SK-N-SH treated with all-trans-retinoic acid at 6 μM for 48 hours (cell line): ENCODE results near the gene INO80B.

Experiments used
- ATAC-seq: fragments of 200-7000 bp; cut with Tn5 transposase; 3 replicates; pipeline ENCODE4 v1.9.1; 2020; ENCODE audit warnings: mild to moderate bottlenecking, moderate library complexity
- ARNTL ChIP-seq: fragments of 450-650 bp; formaldehyde crosslinking; IDR thresholded peaks from 2 replicates; pipeline ENCODE4 v1.5.0; 2020; ENCODE audit warnings: low read depth, mild to moderate bottlenecking, moderate library complexity, borderline replicate concordance
- BACH2 ChIP-seq: fragments of 250-450 bp; sonication (Bioruptor Pico); IDR thresholded peaks from 2 replicates; pipeline ENCODE4 v1.9.0; 2021; ENCODE audit warnings: mild to moderate bottlenecking, borderline replicate concordance
- CREB5 ChIP-seq: fragments of 250-450 bp; sonication (Bioruptor Pico); IDR thresholded peaks from 2 replicates; pipeline ENCODE4 v1.5.1; 2020; ENCODE audit warnings: low read depth, mild to moderate bottlenecking, moderate library complexity
- CSDC2 ChIP-seq: fragments of 250-450 bp; sonication (Bioruptor Pico); IDR thresholded peaks from 2 replicates; pipeline ENCODE4 v1.5.0; 2020; ENCODE audit warnings: mild to moderate bottlenecking, moderate library complexity
- CSRNP3 ChIP-seq: fragments of 250-450 bp; sonication (Bioruptor Pico); IDR thresholded peaks from 2 replicates; pipeline ENCODE4 v1.5.1; 2021; ENCODE audit warnings: mild to moderate bottlenecking, moderate library complexity
- GLIS3 ChIP-seq: fragments of 250-450 bp; sonication (Bioruptor Pico); IDR thresholded peaks from 2 replicates; pipeline ENCODE4 v1.5.0; 2020; ENCODE audit warnings: mild to moderate bottlenecking, moderate library complexity
- ISL1 ChIP-seq: fragments of 250-450 bp; sonication (Bioruptor Pico); IDR thresholded peaks from 2 replicates; pipeline ENCODE4 v2.1.2; 2022; ENCODE audit warnings: mild to moderate bottlenecking, moderate library complexity
- OSR1 ChIP-seq: fragments of 250-450 bp; sonication (Bioruptor Pico); IDR thresholded peaks from 2 replicates; pipeline ENCODE4 v1.8.0; 2022; ENCODE audit warnings: moderate library complexity, mild to moderate bottlenecking, inconsistent platforms
- PATZ1 ChIP-seq: fragments of 250-450 bp; sonication (Bioruptor Pico); IDR thresholded peaks from 2 replicates; pipeline ENCODE4 v1.8.0; 2020; ENCODE audit warnings: mild to moderate bottlenecking, moderate library complexity, borderline replicate concordance
- POU6F1 ChIP-seq: fragments of 250-450 bp; sonication (Bioruptor Pico); IDR thresholded peaks from 2 replicates; pipeline ENCODE4 v1.8.0; 2021; ENCODE audit warnings: low read depth, mild to moderate bottlenecking, moderate library complexity, borderline replicate concordance
- RARB ChIP-seq: fragments of 250-450 bp; sonication (Bioruptor Pico); IDR thresholded peaks from 2 replicates; pipeline ENCODE4 v1.8.0; 2021; ENCODE audit warnings: mild to moderate bottlenecking, moderate library complexity
- SNAI2 ChIP-seq: fragments of 250-450 bp; sonication (Bioruptor Pico); IDR thresholded peaks from 2 replicates; pipeline ENCODE4 v1.5.0; 2020; ENCODE audit warnings: mild to moderate bottlenecking, moderate library complexity
- TCF4 ChIP-seq: fragments of 250-450 bp; sonication (Bioruptor Pico); IDR thresholded peaks from 2 replicates; pipeline ENCODE4 v1.8.0; 2021; ENCODE audit warnings: mild to moderate bottlenecking, moderate library complexity, borderline replicate concordance
- TOX ChIP-seq: fragments of 250-450 bp; sonication (Bioruptor Pico); IDR thresholded peaks from 2 replicates; pipeline ENCODE4 v1.8.0; 2021; ENCODE audit warnings: mild to moderate bottlenecking, moderate library complexity, borderline replicate concordance
- ZC3H10 ChIP-seq: fragments of 250-450 bp; sonication (Bioruptor Pico); IDR thresholded peaks from 2 replicates; pipeline ENCODE4 v1.5.1; 2021; ENCODE audit warnings: mild to moderate bottlenecking, moderate library complexity
- ZFP3 ChIP-seq: fragments of 250-450 bp; sonication (Bioruptor Pico); IDR thresholded peaks from 2 replicates; pipeline ENCODE4 v1.5.0; 2020; ENCODE audit warnings: mild to moderate bottlenecking, moderate library complexity
- ZFP30 ChIP-seq: fragments of 450-650 bp; formaldehyde crosslinking; IDR thresholded peaks from 2 replicates; pipeline ENCODE4 v1.5.0; 2022; ENCODE audit warnings: mild to moderate bottlenecking, moderate library complexity
- ZNF8 ChIP-seq: fragments of 450-650 bp; formaldehyde crosslinking; IDR thresholded peaks from 2 replicates; pipeline ENCODE4 v1.5.0; 2020; ENCODE audit warnings: mild to moderate bottlenecking, moderate library complexity

The INO80B gene

GRCh38 chr2:74425523-74425922 is 29.4 kb upstream of the INO80B start (continued):
- no peak for TF ChIP-seq TOX (CRISPR knock-in tag)
- TF ChIP-seq, all 23 proteins: peak for 0

GRCh38 chr2:74426181-74426758 is 28.6 kb upstream of the INO80B start:
- TF ChIP-seq CSRNP3 (CRISPR knock-in tag) (no peak), ZNF8 (CRISPR knock-in tag) (no peak), TCF4 (CRISPR knock-in tag) (no peak)
- no peak for ATAC-seq

- TF ChIP-seq SNAI2 (CRISPR knock-in tag) (no peak), BACH2 (CRISPR knock-in tag) (no peak), GLIS3 (no peak), RARB (CRISPR knock-in tag) (no peak), OSR1 (CRISPR knock-in tag) (no peak), TCF4 (CRISPR knock-in tag) (no peak), ARNTL (CRISPR knock-in tag) (no peak), CREB5 (CRISPR knock-in tag) (no peak), ZNF8 (CRISPR knock-in tag) (no peak), ZFP3 (CRISPR knock-in tag) (no peak), TOX (CRISPR knock-in tag) (no peak), PATZ1 (CRISPR knock-in tag) (no peak), ISL1 (CRISPR knock-in tag) (no peak), ZFP30 (CRISPR knock-in tag) (no peak), POU6F1 (no peak), CSRNP3 (CRISPR knock-in tag) (no peak), CSDC2 (CRISPR knock-in tag) (no peak)
- 0 out of 3 replicates have a peak, but pooled peaks have one; percentile 7 for ATAC-seq
These were observed 27.3 kb upstream of the INO80B start for GRCh38 chr2:74427551-74427950.

- TF ChIP-seq CREB5 (CRISPR knock-in tag) (no peak), ZNF8 (CRISPR knock-in tag) (no peak), ZC3H10 (CRISPR knock-in tag) (no peak), TOX (CRISPR knock-in tag) (no peak), CSDC2 (CRISPR knock-in tag) (no peak)
These were observed 26.2 kb upstream of the INO80B start for GRCh38 chr2:74428675-74429074.

More at GRCh38 chr2:74428675-74429074, 26.2 kb upstream of the INO80B start:
- no peak for ATAC-seq
